ENCODE results near the gene NEK6. TPM values are rescaled to one million over a fixed set of nuclear protein-coding genes. Genes with fewer than 3 reads are reported as not detected.

NEK6 gene
- total RNA-seq, 2 experiments from 2014 or later = 5.6 to 16.4 TPM

- no peaks in the 10 kb centered on the region for H3K4me1 ChIP-seq (ENCODE audit: insufficient read depth, low read length, poor library complexity, severe bottlenecking)
- H3K4me2 ChIP-seq (ENCODE audit: low read length) = no peak overlapping the region
- H3K4me3 ChIP-seq (ENCODE audit: low read depth, low read length, poor library complexity, severe bottlenecking) = no peak overlapping the region
- H3K79me2 ChIP-seq (ENCODE audit: insufficient read depth, low read depth, low read length) = peaks cover 10% of the 10 kb centered on the region; the same call in 1 of the 2 replicates
- H3K9me2 ChIP-seq (ENCODE audit: insufficient read depth, low read length) = no peaks in the 10 kb centered on the region
- no TSS peak for BruUV-seq (replicated peaks)
- H4K20me1 ChIP-seq (ENCODE audit: insufficient read depth, low read length) = peaks cover 13% of the 10 kb centered on the region; the same call in 1 of the 2 replicates
- no peaks in the 10 kb centered on the region for H3K9me3 ChIP-seq (ENCODE audit: low read length)
- DNase-seq (ENCODE audit: low spot score) = no peak
- intact Hi-C loops (cut with micrococcal nuclease; ENCODE audit: unreplicated experiment) = no loop called here
- POLR2A ChIA-PET = interaction anchor here (0.7 to 1.1 kb wide), 3 partner anchors 10 to 16 kb away, joined by 3 to 4 read pairs (median 4); no protein-coding TSS in a partner anchor
- no peak overlapping the region for H3K27ac ChIP-seq (ENCODE audit: low read depth, low read length, poor library complexity, severe bottlenecking)
- H3K36me3 ChIP-seq (ENCODE audit: insufficient read depth, low read length) = peaks cover 83% of the 10 kb centered on the region
- no peak for TF ChIP-seq CTCF (conservative IDR thresholded peaks at IDR 0.05; ENCODE audit: low read length)
- no peak for TF ChIP-seq EZH2phosphoT487 (IDR thresholded peaks at IDR 0.05; ENCODE audit: borderline replicate concordance, low read depth, low read length)
- H2AFZ ChIP-seq (ENCODE audit: low read length) = no peak overlapping the region
- CTCF ChIA-PET (ENCODE audit: unreplicated experiment) = interaction anchor here (0.5 kb wide), 1 partner anchor 17 kb away, joined by 3 read pairs; no protein-coding TSS in a partner anchor
These were observed 141.7 kb downstream of the NEK6 start for GRCh38 chr9:124399323-124399967.

GRCh38 chr9:124399968-124400940 lies 142.5 kb downstream of the NEK6 start:
- Histone ChIP-seq H3K4me1 (ENCODE audit: insufficient read depth, low read length, poor library complexity, severe bottlenecking) (no peaks in the 10 kb centered on the region), H3K9me3 (ENCODE audit: low read length) (no peaks in the 10 kb centered on the region), H2AFZ (ENCODE audit: low read length) (no peak overlapping the region), H4K20me1 (ENCODE audit: insufficient read depth, low read length) (peaks cover 7% of the 10 kb centered on the region; the same call in 1 of the 2 replicates), H3K36me3 (ENCODE audit: insufficient read depth, low read length) (peaks cover 80% of the 10 kb centered on the region), H3K79me2 (ENCODE audit: insufficient read depth, low read depth, low read length) (peaks cover 1% of the 10 kb centered on the region; the same call in 1 of the 2 replicates), H3K4me2 (ENCODE audit: low read length) (no peak overlapping the region), H3K4me3 (ENCODE audit: low read depth, low read length, poor library complexity, severe bottlenecking) (no peak overlapping the region), H3K9me2 (ENCODE audit: insufficient read depth, low read length) (no peaks in the 10 kb centered on the region), H3K27ac (ENCODE audit: low read depth, low read length, poor library complexity, severe bottlenecking) (no peak overlapping the region)
- no peak for TF ChIP-seq EZH2phosphoT487 (IDR thresholded peaks at IDR 0.05; ENCODE audit: borderline replicate concordance, low read depth, low read length)
- TF ChIP-seq CTCF (conservative IDR thresholded peaks at IDR 0.05; ENCODE audit: low read length) = no peak
- POLR2A ChIA-PET = interaction anchor here (0.9 to 1.0 kb wide), 2 partner anchors 15 to 16 kb away, joined by 3 read pairs; partner anchors contain the start of gene PSMB7
- CTCF ChIA-PET (ENCODE audit: unreplicated experiment) = interaction anchor here (0.5 kb wide), 1 partner anchor 18 kb away, joined by 3 read pairs; no protein-coding TSS in a partner anchor
- no peak for DNase-seq (ENCODE audit: low spot score)
- no TSS peak for BruUV-seq (replicated peaks)
- intact Hi-C loops (cut with micrococcal nuclease; ENCODE audit: unreplicated experiment) = no loop called here

Other genes starting within 250 kb of the NEK6 start
- not detected in 2 replicates for gene LHX2, start 246.2 kb upstream of the NEK6 start, total RNA-seq (2014; rRNA removed; shearing (Covaris generic))
- not detected in 2 replicates for gene LHX2, start 246.2 kb upstream of the NEK6 start, total RNA-seq (2022)
- gene PSMB7, start 157.5 kb downstream of the NEK6 start, total RNA-seq (2014; rRNA removed; shearing (Covaris generic)) = 186 and 204 TPM in 2 replicates
- 159 and 164 TPM in 2 replicates for gene PSMB7, start 157.5 kb downstream of the NEK6 start, total RNA-seq (2022)
- gene ADGRD2, start 192.5 kb downstream of the NEK6 start, total RNA-seq (2014; rRNA removed; shearing (Covaris generic)) = not detected in 2 replicates
- not detected in 2 replicates for gene ADGRD2, start 192.5 kb downstream of the NEK6 start, total RNA-seq (2022)
- gene NR5A1, start 249.4 kb downstream of the NEK6 start, total RNA-seq (2014; rRNA removed; shearing (Covaris generic)) = not detected in 2 replicates
- not detected in 2 replicates for gene NR5A1, start 249.4 kb downstream of the NEK6 start, total RNA-seq (2022)